Ureter (tissue), 1 donor: ENCODE results near the gene DYRK3. TPM values are rescaled to one million over a fixed set of nuclear protein-coding genes. Genes with fewer than 3 reads are reported as not detected.

Experiments
- DNase-seq: peaks from one replicate; pipeline ENCODE4 v3.0.0-alpha.2; 2020; ENCODE audit warnings: low spot score
- total RNA-seq: library from RNA; stranded (reverse); gene quantifications from one replicate; pipeline ENCODE4 v1.2.4, GENCODE V29; 2023
- donor health status: DM: yes; HTN: yes; CAD: no.

DYRK3 gene
- total RNA-seq, 1 donor from 2014 or later, result 4.8 TPM

DNA sequence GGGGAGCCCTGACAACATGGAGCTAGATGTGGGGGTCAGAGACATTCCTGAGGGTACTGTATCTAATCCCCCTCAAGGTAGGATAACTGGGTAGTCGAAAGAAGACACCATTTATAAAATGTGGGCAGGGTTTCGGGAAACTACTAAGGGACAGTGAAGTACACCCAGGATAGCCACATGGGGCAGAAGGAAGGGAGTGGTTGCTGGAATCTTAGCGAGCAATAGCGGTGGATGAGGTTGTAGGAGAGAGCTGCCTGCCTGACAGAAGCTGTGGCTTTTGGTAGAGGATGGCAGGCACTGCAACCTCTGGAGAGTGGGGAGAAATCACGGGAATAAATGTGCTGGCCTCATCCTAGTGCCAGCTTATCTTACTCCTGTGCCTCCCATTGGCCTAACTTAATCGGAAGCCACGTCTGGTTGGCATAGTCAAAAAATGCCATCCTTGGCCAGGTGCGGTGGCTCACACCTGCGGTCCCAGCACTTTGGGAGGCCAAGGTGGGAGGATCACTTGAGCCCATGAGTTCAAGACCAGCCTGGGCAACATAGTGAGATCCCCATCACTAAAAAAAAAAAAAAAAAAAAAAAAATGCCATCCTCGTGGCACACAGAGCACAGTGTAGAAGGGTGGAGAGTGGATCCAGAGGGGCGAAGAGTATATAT lies 26.0 kb downstream of the DYRK3 start:
- DNase-seq, result no peak

DNA sequence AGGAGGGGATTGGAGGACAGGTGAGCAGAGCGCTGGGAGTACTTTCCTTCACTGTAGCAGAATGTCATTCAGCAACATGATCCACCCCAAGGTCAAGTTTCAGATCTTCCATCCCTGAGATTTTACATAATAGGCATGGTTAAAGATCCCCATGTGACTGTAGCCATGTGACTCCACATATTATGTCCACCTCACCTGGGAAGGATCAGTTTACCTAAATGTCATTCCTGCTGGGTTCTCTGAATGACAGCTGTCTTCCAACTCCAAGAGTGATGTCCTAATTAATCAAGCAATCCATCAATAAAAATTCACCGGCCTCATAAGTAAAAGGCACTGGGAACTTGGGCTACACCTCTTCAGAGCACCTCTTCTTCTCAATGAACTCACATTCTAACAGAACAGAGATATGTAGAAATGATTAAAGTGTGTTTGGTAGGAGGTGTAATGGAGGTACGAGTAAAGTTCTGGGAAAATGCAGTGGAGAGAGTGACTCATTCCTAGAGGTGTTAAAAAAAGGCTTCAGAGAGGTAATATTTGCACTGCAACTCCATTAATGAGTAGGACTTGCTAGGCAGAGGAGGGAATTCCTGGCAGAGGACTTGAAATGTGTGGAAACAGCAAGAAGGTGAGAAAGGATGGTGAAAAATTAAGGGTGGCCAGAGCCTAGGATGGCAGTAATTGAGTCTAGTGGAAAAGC lies 27.2 kb downstream of the DYRK3 start:
- DNase-seq, result no peak

GRCh38 chr1:206663362-206663761 lies 28.0 kb downstream of the DYRK3 start:
- no peak for DNase-seq

- peak; percentile 67 for DNase-seq
Observed at GRCh38 chr1:206663832-206664652, 28.7 kb downstream of the DYRK3 start.

DNA sequence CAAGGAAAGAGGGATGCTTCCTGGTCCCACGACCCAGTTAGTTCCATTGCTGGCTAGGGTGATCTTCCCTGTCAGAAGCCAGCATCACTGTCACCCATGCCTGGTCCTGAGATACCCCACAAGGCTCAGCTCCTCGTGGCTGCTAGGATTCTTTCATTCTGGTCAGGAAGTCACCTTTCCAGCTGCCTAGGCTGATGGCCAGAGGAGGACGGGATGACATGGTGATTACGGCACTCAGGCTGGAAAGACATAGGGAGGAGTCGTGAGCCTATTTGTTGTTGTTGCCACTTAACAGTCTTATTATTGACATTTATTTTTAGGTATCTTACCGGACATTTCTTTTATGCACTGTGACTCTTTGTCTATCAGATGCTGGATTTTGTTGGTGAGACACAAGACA lies 29.4 kb downstream of the DYRK3 start:
- DNase-seq, result no peak

GRCh38 chr1:206666031-206666561 lies 30.8 kb downstream of the DYRK3 start:
- DNase-seq, result no peak

- DNase-seq, result no peak
Observed at GRCh38 chr1:206666954-206667665, 31.8 kb downstream of the DYRK3 start.

DNA sequence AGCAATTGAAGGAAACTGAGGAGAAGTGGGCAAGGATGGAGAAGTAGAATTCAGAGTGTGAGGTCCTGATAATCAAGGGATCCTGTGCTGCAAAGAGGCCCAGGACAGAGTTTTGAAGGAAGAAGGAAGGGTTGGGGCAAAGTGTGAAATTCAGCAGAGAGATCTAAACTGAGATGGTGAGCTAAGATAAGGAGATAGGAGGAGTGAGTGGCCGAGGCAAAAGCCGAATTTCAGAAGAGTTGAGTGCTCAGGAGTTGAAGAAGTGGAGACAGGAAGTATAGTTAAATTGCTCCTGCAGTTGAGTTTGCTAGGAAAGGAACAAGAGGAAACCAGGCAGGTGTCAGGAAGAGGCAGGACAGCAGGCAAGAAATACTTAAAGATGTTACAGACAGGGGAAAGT lies 33.0 kb downstream of the DYRK3 start:
- no peak for DNase-seq

DNA sequence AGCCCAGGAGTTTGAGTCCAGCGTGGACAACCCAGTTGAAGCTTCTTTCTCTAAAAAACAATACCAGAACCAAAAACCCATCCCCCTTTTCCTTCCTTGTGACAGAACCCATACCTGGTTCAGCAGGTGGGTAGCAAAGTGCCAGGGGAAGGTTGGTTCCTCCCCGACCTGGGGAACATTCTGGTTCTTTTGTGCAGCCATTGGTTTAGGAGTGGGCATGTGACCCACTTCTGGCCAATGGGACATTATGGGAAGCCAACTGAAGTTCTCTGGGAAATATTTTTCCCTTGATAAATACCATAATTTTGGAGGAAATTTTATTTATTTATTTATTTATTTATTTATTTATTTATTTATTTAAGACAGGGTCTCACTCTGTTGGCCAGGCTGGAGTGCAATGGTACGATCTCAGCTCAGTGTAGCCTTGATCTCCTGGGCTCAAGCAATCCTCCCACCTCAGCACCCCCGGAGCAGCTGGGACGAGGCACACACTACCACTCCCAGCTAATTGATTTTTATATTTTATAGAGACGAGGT lies 33.6 kb downstream of the DYRK3 start:
- DNase-seq, result no peak

- DNase-seq, result no peak
Observed at GRCh38 chr1:206672011-206672688, 36.8 kb downstream of the DYRK3 start.

GRCh38 chr1:206672844-206673758 lies 37.8 kb downstream of the DYRK3 start:
- no peak for DNase-seq

- DNase-seq, result no peak
Observed at GRCh38 chr1:206674236-206674635, 38.9 kb downstream of the DYRK3 start.

DNA sequence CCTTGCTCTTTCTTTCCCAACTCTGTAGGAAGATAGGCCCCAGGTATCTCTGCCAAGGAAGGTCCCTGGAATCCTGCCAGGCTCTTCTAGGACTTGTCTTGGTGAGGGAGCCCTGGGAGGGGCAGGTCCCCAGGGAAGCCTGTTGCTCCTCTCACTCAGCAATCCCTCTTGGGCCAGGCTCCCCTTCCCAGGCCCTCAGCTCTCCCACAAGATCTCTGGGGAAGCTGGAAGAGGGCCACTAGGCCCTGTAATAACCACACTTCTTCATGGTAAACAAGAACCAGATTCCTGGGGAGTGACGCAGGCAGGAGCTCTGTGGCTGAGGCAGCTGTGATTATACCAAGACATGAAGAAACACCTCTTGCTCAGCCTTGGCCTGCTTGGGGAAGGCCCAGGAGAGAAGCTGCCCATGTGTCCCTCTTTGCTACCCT lies 39.4 kb downstream of the DYRK3 start:
- DNase-seq, result peak; percentile 82

DNA sequence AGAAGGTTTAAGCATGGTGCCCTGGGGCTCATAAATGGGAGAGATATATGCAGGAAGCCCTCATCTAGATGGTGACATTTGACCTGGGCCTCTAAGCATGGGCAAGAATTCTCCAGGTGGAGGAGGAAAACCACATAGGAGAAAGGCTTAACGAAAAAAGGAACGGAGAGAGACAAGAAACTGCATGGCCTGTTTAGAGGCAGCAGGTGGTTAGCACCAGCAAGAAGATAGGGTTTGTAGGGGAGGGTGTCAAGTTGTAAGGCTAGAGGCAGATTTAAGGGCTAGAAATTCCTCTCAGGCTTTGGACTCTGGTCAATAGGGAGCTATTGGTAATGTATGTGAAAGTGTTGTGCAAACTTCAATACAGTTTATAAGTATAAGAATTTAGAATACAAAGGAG lies 41.2 kb downstream of the DYRK3 start:
- no peak for DNase-seq

DNA sequence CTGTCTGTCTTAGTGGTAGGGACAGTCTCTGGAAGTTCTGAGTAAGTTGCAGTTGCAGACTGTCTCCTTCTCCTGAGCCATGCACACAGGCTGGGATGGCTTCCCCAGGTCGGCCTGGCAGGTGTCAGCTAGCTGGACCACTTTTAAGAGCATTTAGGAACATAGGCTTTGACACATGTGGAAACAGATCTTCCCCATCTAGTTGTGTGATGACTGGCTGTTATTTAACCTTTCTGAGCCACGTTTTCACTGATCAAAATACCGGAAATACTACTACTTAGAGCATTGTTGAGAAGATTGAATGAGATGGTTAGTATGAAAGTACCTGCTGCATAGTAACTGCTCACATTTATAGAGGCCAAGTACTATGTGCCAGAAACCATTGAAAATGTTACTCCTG lies 43.2 kb downstream of the DYRK3 start:
- DNase-seq, result no peak

GRCh38 chr1:206679738-206680211 lies 44.4 kb downstream of the DYRK3 start:
- DNase-seq, result no peak

DNA sequence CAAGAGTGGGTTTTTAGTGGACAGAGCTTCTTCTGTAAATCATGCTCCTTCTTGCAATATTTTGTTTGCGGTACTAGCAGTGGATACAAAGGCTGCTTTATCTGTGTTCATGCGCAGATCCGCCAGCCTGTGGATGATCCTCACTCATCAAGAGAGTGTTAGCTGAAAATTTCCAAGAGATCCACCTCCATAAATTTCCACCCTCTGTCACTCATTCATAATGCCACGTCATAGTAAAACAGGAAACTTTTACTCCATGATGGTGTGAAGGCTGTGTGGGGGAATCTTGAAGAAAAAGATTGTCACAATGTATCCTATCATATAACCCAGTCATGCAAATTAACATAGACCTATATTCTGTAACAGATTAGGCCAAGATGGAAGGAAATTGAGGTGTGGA lies 44.9 kb downstream of the DYRK3 start:
- no peak for DNase-seq

- DNase-seq, result no peak
Observed at GRCh38 chr1:206681359-206681758, 46.0 kb downstream of the DYRK3 start.

DNA sequence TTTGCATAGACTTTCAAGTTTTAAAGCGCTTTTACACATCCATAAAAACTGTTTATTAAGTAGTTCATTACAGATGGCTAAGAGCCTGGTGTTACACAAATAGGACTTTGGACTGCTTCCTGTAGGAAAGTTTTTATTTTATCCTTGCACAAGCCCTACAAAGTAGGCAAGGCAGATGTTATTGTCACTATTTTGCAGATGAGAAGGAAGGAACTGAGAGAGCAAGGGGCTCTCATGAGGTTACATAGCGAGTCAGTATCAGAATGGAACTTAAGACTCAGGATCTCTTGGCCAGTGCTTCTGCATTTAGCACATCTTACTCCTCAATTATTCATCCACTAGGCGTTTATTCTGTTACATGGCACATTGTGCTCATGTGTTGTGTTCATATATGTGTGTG lies 46.8 kb downstream of the DYRK3 start:
- no peak for DNase-seq

DNA sequence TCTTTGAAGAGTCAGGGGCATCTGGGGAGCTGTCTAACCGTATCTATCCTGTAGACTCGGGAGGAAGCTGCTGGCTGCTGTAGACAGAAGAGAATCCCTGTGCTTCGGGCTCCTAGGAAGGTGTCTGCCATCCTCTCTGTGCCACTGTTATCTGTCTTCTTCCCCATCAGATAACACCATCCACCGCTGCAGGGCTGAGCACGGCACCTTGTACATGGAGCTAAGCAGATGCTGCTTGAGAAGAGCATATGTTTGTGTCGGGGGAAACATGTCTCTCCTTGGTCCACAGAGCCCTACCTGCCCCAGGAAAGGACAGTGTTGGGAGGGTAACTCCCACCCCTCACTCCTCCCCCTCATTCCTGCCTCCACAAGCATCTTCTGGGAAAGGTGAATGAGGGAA lies 48.0 kb downstream of the DYRK3 start:
- no peak for DNase-seq
